SK-N-MC (cell line): ENCODE data around the gene MYH2.

ENCODE experiments used
- DNase-seq: peaks from one replicate; pipeline ENCODE4 v3.0.0-alpha.2; 2011; ENCODE audit warnings: low read depth, low spot score
- H3K27ac ChIP-seq: fragments of 200-600 bp; sonication (generic); 2 replicates; pipeline ENCODE4 v1.5.1; 2016; ENCODE audit warnings: mixed run types
- H3K36me3 ChIP-seq: fragments of 200-600 bp; sonication (generic); 2 replicates; pipeline ENCODE4 v1.6.1; 2017; ENCODE audit warnings: antibody characterized with exemption, low read length, mixed read lengths; ENCODE audit not compliant: insufficient read depth
- H3K4me3 ChIP-seq: fragments of 200-600 bp; sonication (generic); 2 replicates; pipeline ENCODE4 v1.5.1; 2016
- H3K9ac ChIP-seq: fragments of 200-600 bp; sonication (generic); 2 replicates; pipeline ENCODE4 v1.8.0; 2017; ENCODE audit warnings: mixed run types, mixed read lengths; ENCODE audit not compliant: insufficient read length
- H3K9me3 ChIP-seq: fragments of 200-600 bp; sonication (generic); 2 replicates; pipeline ENCODE4 v1.6.1; 2017; ENCODE audit warnings: low read depth, mild to moderate bottlenecking, antibody characterized with exemption, low read length, moderate library complexity, mixed read lengths
- EZH2 ChIP-seq: fragments of 200-600 bp; sonication (generic); IDR thresholded peaks from one replicate; pipeline ENCODE4 v1.6.1; 2017; ENCODE audit warnings: antibody characterized with exemption
- FOXP2 ChIP-seq: optimal IDR thresholded peaks from 2 replicates; pipeline ENCODE3; 2011; ENCODE audit warnings: mild to moderate bottlenecking, moderate library complexity; ENCODE audit not compliant: insufficient read depth; ENCODE audit errors: extremely low read length, control extremely low read depth
- POLR2AphosphoS5 ChIP-seq: IDR thresholded peaks from 2 replicates; pipeline ENCODE4 v1.6.1; 2012; ENCODE audit warnings: mild to moderate bottlenecking, low read depth, low read length, borderline replicate concordance

Gene MYH2

GRCh38 chr17:10549096-10549842 is at the start of gene MYH2:
MYH2 (minus strand) TSS chr17:10549658; CDS start chr17:10547920, 1,738 bp downstream.
- no peak for DNase-seq
- Histone ChIP-seq H3K4me3 (no peak within 1 kb of the TSS), H3K27ac (no peak within 1 kb of the TSS), H3K36me3 (no peaks in the 10 kb centered on the region), H3K9ac (no peak within 1 kb of the TSS), H3K9me3 (no peaks in the 10 kb centered on the region)
- TF ChIP-seq POLR2AphosphoS5 (no peak), FOXP2 (no peak), EZH2 (no peak)

DNA sequence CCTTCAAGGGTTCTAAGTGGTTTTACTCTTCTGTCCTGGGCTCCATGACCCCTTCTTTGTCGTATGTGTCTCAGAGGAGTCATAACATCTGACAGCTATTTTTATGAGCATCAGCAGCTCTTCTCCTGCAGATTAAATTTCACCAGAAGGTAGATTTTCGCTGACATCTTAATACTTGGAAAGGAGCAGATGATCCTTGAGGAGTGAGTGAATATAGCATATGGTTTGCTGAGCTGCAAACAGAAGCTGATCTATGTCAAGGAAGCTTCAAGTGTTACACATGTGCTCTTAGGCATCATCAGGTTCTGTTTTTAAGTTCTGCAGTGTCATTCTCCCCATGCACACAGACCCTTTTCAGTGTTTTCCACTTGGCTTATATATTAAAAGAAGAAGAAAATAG is 49.2 kb upstream of the MYH2 start:
- Histone ChIP-seq H3K4me3 (no peak overlapping the region), H3K9ac (no peak overlapping the region), H3K9me3 (no peaks in the 10 kb centered on the region), H3K27ac (no peak overlapping the region), H3K36me3 (no peaks in the 10 kb centered on the region)
- DNase-seq, result no peak
- no peak for TF ChIP-seq EZH2
- no peak for TF ChIP-seq FOXP2
- TF ChIP-seq POLR2AphosphoS5, result no peak

GRCh38 chr17:10589553-10590145 is 40.2 kb upstream of the MYH2 start:
- no peaks in the 10 kb centered on the region for H3K36me3 ChIP-seq
- H3K9me3 ChIP-seq, result no peaks in the 10 kb centered on the region
- no peak for DNase-seq
- no peak overlapping the region for H3K27ac ChIP-seq
- TF ChIP-seq POLR2AphosphoS5 (no peak), FOXP2 (no peak), EZH2 (no peak)
- no peak overlapping the region for H3K9ac ChIP-seq
- no peak overlapping the region for H3K4me3 ChIP-seq

GRCh38 chr17:10585529-10585928 is 36.1 kb upstream of the MYH2 start:
- no peak for DNase-seq
- no peak for TF ChIP-seq EZH2
- no peak for TF ChIP-seq POLR2AphosphoS5
- TF ChIP-seq FOXP2, result no peak

DNA sequence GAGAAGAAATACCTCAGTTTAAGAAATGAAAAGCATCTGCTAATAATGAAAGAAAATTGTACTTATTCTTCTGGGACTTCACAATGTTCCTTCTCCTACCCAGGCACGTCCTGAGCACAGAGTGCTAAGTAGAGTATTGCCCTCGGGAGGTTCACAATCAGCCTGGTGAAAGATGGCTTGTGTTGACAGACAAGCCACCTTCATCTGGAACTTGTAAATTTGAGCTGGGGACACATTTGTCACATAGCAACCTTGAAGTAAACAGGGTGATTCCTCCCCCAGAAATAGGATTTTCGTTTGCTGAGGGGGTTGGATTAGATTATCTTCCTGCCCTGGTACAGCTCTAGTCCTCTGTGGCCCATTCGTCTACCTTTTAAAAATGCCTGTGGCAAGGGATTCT is 34.4 kb upstream of the MYH2 start:
- H3K9me3 ChIP-seq, result no peaks in the 10 kb centered on the region
- H3K27ac ChIP-seq, result no peak overlapping the region
- no peak for DNase-seq
- H3K9ac ChIP-seq, result no peak overlapping the region
- no peaks in the 10 kb centered on the region for H3K36me3 ChIP-seq
- TF ChIP-seq POLR2AphosphoS5 (no peak), EZH2 (no peak), FOXP2 (no peak)
- H3K4me3 ChIP-seq, result no peak overlapping the region

More at GRCh38 chr17:10585529-10585928, 36.1 kb upstream of the MYH2 start:
- no peak overlapping the region for H3K9ac ChIP-seq
- H3K9me3 ChIP-seq, result no peaks in the 10 kb centered on the region
- H3K4me3 ChIP-seq, result no peak overlapping the region
- no peaks in the 10 kb centered on the region for H3K36me3 ChIP-seq
- no peak overlapping the region for H3K27ac ChIP-seq

GRCh38 chr17:10579270-10579669 is 29.8 kb upstream of the MYH2 start:
- no peak for TF ChIP-seq EZH2
- no peak for TF ChIP-seq POLR2AphosphoS5
- TF ChIP-seq FOXP2, result no peak
- Histone ChIP-seq H3K4me3 (no peak overlapping the region), H3K36me3 (no peaks in the 10 kb centered on the region), H3K9ac (no peak overlapping the region), H3K27ac (no peak overlapping the region), H3K9me3 (no peaks in the 10 kb centered on the region)
- no peak for DNase-seq

DNA sequence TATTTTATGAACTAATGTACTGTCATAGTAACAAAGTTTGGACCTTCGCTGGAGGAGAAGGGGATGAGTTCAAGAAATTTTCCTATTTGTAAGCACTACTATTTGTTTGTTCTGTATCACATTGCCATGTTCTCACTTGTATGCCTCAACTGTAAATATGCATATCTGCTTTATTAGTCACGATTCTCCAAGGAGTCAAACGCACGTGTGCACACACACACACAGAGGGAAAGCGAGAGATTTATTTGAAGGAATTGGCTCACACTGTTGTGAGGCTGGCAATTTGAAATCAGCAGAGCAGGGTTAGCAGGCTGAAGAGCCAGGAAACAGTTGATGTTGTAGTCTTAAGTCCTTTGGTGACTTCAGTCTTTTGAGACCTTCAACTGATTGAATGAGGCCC is 24.9 kb upstream of the MYH2 start:
- no peaks in the 10 kb centered on the region for H3K36me3 ChIP-seq
- no peak for TF ChIP-seq FOXP2
- no peak for TF ChIP-seq POLR2AphosphoS5
- no peak for TF ChIP-seq EZH2
- H3K4me3 ChIP-seq, result no peak overlapping the region
- H3K9ac ChIP-seq, result no peak overlapping the region
- H3K9me3 ChIP-seq, result no peaks in the 10 kb centered on the region
- no peak for DNase-seq
- no peak overlapping the region for H3K27ac ChIP-seq

DNA sequence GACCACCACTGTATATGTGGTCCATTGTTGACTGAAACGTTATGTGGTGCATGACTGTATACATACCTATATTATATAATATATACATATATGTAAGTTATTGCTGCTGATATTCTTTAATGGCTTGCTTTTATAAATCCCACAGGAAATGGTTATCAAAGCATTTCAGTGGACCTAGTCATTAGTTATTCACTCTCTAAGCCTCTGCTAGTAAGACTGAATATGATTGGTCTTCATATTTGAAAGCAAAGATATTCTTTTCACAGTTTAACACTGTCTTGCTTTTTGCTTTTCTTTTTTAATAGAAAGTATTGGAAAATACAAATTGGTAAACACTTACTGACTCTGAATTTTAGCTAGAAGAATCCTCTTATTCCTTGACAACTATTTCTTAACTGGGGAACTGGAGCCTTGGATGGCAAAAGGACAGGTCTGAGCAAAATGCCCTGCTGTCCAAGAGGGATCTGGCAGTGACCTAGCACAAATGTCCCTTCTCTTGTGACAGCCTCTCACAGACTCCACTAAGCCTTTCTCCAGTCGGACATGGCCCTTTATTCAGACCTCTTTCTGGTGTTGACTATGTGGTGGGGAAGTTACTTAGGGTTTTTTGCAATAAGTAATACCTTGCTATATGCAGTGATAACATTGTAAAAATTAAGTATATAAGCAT is 14.7 kb upstream of the MYH2 start:
- TF ChIP-seq POLR2AphosphoS5 (no peak), FOXP2 (no peak), EZH2 (no peak)
- H3K9ac ChIP-seq, result no peak overlapping the region
- no peak overlapping the region for H3K27ac ChIP-seq
- H3K4me3 ChIP-seq, result no peak overlapping the region
- no peaks in the 10 kb centered on the region for H3K36me3 ChIP-seq
- DNase-seq, result no peak
- H3K9me3 ChIP-seq, result no peaks in the 10 kb centered on the region
